HG03196 (cell line): ENCODE results near the gene RANBP3.
"Not testable (repeated sequence)": the region's sequence is repeated elsewhere in the genome, so short reads cannot be mapped to it uniquely, and the experiment has no call there.

ENCODE experiments used
- ATAC-seq: cut with Tn5 transposase; IDR thresholded peaks from one replicate; pipeline ENCODE4 v1.9.1; 2021; ENCODE audit not compliant: unreplicated experiment

The RANBP3 gene

GRCh38 chr19:5987077-5987818 lies 9.3 kb upstream of the RANBP3 start:
- no peak for ATAC-seq

DNA sequence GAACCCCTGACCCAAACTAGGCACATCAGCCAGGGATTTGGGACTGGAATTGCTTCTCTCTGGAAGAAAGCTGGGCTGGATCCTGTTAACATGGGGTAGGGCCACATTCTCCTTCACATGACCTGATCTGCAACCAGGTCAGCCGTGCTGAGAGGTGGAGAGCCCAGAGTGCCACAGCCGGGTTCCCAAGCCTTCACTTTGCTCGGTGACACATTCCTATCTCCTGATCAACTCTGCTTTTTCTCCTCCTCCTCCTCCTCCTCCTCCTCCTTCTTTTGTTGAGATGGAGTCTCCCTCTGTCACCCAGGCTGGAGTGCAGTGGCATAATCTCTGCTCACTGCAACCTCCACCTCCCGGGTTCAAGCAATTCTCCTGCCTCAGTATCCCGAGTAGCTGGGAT lies 7.9 kb upstream of the RANBP3 start:
- not testable (repeated sequence) for ATAC-seq

DNA sequence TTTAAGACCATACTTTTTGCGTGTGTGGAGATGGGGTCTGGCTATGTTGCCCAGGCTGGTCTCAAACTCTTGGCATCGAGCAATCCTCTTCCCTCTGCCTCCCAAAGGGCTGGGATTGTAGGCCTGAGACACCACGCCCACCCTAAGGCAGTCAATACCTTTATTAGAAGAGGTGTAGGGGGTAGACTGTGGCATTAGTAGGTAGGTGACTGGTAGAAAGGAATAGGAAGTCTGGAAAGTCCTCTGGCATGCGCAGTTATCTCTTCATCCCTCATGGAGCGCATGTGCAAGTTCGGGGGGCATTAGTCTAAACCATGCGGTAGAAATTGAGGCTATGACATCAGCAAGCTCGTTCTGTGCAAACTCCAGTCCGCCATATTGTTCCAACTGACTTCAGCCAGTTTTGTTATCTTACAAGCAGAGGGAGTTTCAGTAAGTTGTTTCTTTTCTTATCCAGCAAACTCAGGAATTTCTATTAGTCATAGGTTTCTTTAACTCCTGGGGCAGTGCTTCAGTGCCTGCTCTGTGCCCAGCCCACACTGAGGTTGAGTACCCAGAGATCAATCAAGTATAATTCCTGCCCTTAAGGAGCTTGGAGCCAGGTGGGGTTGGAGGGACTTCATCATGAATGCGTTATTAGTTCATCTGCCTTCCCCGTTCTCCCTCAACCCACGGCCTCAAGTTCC lies 7.3 kb upstream of the RANBP3 start:
- no peak for ATAC-seq

DNA sequence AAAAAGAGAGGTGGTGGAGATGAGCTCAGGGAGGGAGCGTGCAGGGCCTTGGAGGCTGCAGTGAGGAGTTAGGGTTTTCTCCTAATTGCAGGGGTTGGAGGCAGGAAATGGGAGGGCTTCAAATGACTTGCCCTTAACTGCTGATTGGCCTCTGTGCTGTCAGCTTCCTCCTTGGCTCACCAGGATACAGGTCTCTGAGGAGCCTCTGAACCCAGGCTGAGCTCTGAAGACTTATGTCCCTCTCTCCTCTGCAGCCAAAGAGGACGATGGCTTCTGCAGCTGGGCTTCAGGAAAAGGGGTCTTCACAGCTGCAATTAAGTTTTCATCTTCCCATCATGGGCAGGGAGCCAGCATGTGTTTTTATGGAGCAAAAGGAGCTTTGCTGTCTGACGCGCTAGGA lies 6.7 kb upstream of the RANBP3 start:
- ATAC-seq = no peak

- ATAC-seq = no peak
Observed at GRCh38 chr19:5983367-5983955, 5.5 kb upstream of the RANBP3 start.

DNA sequence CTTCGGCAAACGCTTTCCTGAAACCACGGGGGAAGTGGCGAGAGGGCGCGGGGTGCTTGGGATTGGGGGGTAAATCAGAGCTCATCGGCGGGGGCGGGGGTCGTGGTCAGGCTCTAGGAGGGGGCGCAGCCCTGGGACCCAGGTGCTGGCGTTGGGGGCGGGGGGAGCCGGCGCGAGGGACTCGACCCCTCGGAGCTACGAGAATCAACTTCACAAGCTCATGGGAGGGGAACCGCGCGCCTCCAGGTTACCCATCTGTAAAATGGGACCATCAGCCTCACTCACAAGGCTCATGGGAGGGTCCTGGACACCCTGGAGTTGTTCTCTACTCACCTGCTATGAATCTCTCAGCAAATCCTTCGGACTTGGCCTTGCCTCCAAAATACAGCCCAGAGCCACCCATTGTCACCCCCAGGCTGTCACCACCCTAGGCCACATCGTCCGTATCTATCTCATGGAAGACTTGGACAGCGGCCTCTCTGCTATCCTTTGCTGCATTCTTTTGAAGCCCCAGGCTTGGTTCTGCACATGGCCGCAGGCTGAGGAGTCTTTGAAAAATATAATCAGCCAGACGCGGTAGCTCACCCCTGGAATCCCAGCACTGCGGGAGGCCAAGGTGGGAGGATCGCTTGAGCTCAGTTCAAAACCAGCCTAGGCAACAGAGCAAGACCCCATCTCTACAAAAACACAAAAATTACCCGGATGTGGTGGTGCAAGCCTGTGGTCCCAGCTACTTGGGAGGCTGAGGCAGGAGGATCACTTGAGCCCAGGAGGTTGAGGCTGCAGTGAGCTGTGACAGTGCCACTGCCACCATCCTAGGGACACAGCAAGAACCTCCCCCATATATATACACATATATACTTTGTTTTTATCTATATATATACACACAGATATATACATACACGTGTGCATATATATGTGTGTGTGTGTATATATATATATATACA lies 939 bp upstream of the RANBP3 start:
- no peak for ATAC-seq

DNA sequence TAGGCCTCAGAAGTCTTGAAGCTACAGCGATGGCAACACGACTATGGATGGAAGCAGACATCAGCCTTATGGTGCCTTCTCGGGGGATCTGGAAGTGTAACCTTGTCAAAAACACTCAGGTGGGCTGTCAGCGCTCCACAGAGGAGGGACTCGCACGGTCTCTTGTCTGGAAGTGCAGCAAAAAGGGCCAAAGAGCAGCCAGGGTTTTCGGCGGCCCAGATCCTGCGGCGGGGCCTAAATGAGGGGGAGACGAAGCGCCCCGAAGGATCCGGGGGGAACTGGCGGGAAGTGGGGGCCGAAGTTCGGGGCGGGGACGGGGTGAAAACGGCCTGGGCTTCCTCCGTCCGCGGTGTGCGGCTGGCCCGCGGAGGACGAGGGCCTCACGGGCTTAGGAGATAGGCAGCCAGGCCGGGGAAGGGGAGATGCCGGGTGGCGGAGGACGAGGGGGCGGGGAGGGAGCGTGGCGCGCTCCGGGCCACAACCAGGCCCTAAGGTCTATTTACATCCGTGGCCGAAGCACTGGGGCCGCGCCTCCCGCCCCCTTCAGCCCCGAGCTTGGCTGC lies 637 bp downstream of the RANBP3 start:
- ATAC-seq = no peak

DNA sequence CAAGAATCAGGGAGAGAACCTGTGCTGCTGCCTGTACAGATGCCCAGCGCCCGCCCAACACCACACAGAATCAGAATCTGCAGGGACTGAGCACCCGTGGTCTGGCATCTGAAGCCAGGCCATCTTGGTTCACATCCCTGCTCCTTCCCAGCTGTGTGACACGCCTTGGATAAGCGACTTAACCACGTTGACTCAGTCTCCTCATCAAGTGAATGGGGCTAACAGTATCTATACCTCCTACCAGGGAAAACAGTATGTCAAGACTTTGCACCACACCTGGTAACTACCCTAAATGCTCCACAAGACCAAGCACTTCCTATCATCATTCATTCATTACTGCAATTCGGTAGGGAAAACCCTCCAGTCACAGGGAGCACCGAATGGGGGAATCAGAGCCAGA lies 1.2 kb downstream of the RANBP3 start:
- no peak for ATAC-seq

- no peak for ATAC-seq
Observed at GRCh38 chr19:5975388-5975728, 2.6 kb downstream of the RANBP3 start.

GRCh38 chr19:5974721-5975387 lies 3.1 kb downstream of the RANBP3 start:
- ATAC-seq = no peak

DNA sequence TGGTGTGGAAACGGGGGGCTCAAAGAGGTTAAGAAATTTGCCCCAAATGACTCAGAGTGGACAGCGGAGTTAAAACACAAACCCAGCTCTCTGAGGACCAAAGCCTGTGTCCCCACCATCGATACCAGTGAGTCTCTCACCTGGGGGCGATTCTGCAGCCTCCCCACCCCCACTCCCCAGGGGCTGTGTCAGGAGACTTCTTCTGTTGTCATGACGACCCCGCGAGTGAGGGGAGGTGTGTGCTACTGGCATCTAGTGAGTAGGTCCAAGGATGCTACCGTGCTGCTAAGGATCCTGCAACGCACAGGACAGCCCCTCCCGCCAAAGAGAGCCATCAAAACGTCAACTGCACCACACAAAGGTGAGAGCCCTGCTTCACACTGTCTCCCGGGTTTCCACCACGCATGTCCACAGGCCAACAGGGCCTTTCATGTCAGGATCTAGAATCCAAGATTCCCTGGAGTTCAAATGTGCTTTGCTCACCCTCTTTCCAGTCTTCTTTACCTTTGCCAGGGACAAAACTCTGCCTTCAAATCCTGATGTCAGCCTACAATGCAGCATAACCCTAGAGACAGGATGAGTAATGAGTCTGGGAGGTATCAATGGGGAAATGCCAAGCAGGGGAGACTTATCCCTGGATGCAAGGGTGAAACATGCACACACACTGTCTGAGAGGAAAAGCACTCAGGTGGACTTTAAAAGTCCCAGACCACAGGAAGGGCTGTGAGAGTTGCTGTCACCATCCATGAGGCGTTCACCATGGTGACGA lies 3.9 kb downstream of the RANBP3 start:
- no peak for ATAC-seq

- ATAC-seq = no peak
Observed at GRCh38 chr19:5973376-5973775, 4.6 kb downstream of the RANBP3 start.

- ATAC-seq = no peak
Observed at GRCh38 chr19:5972355-5972731, 5.6 kb downstream of the RANBP3 start.

DNA sequence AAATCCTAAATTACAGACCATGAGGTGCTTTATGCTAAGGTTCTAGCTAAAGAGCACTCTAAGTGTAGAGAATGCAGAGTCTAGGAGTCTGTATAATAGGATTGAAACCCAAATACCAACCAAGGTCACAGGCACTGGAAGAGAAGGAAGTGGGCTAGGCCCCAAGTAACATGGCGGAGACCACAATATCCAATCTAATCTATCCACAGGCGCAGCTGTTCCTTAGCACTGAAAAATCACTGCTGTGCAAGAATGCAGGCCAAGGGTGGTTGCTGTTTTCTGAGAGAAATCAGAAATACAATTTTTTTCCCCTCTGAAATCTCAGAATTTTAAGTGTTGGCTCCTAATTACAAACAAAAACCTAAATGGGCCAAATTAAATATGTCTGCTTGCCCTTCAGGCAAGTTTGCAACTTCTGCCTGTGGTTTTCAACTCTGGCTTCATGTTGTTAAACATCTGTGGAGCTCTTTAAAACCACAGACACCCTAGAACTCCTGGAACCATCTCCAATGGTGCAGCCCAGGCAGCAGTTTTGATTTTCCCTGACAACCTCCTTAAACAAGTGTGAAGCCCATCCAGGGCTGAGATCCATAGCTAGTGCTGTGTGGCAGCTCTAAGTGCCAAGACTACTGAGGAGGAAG lies 6.1 kb downstream of the RANBP3 start:
- ATAC-seq = no peak

- ATAC-seq = no peak
Observed at GRCh38 chr19:5969476-5969875, 8.5 kb downstream of the RANBP3 start.

DNA sequence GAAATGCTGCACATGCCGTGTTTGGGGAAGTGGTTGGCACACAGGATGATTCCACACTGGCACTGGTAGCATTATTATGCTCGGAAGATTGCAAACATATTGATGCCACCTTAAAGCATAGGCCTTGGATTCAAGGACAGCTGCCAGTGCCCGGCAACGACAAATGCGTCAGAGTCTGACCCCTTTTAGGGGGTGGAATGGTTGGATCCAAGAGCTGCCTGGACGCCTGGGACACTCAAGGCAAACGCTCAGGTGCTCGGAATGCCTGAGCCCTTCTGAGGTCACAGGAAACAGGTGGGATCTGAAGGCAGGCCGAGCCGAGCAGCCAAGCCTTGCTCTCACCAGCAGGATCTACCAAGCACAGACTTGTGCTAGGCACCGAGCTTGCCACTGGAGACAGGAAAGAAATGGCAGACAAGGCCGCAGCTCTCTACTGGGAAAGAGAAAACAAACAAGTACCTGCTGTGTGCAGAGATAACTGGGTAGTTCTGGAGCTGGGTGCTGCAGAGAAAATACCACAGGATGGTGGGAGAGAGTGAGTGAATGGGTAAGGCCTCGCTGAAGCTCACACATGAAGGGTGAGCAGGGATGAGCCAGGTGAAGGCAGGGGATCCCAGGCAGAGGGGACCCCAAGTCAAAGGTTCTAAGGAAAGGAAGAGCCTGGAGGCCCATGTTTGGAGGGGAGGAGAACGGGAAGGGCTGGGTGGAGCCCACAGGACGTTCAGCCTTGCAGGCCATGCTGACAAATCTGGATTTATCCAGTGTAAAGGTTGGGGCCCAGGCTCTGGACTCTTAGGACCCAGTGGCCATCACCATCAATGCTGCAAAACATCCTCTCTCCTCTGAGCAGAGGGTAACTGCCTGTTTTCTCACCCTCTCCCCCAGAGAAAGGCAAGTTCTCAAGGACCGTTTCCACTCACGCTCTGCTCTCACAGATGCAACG lies 9.2 kb downstream of the RANBP3 start:
- ATAC-seq = no peak

DNA sequence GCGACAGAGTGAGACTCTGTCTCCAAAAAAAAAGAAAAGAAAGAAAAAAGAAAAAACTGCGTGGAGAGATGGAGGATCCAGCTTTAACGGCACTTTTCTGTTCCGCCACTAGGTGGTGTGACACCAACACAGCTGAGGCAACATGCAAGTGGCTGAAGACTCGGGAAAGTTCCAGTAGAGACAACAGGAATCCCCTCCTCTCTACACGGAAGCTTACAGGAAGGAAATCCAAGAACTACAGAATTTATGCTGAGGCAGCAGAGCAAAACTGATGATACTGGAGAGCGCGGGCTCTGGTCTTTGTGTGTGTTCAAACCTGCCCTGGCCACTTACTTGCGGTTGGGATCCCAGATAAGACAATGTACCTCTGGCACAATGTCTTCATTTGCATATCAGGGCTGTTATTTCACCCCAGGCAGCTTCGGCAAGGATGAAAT lies 9.9 kb downstream of the RANBP3 start:
- ATAC-seq = no peak

- ATAC-seq = no peak
Observed at GRCh38 chr19:5967571-5967970, 10.4 kb downstream of the RANBP3 start.
